Vagina (tissue), 2 donors: ENCODE results near the gene MYH9. TPM values are rescaled to one million over a fixed set of nuclear protein-coding genes. Genes with fewer than 3 reads are reported as not detected.

Source experiments
- DNase-seq, 2 donors: peaks; one replicate each; pipeline ENCODE4 v3.0.0-alpha.2; 2017; ENCODE audit errors: extremely low spot score in 2 of 2
- H3K27ac ChIP-seq: fragments of 200-600 bp; sonication (generic); one replicate; pipeline ENCODE4 v1.5.1; 2019
- H3K27me3 ChIP-seq: fragments of 200-600 bp; sonication (generic); one replicate; pipeline ENCODE4 v1.5.1; 2019
- H3K36me3 ChIP-seq, 2 donors: fragments of 200-600 bp; sonication (generic); one replicate each; pipeline ENCODE4 v1.5.1; 2017 to 2019
- H3K4me1 ChIP-seq: fragments of 200-600 bp; sonication (generic); one replicate; pipeline ENCODE4 v1.5.1; 2019
- H3K4me3 ChIP-seq, 2 donors: fragments of 200-600 bp; sonication (generic); 1 replicate in 1 of 2; 2 replicates in 1 of 2; pipeline ENCODE4 v1.5.1; 2016 to 2019
- H3K9me3 ChIP-seq: fragments of 200-600 bp; sonication (generic); one replicate; pipeline ENCODE4 v1.5.1; 2019
- CTCF ChIP-seq, 3 experiments: fragments of 450-650 bp in 2 of 3; fragments of 200-600 bp in 1 of 3; sonication (generic) in 1 of 3; IDR thresholded peaks; one replicate each; pipeline ENCODE4 v1.5.1; 2017 to 2019; ENCODE audit warnings: antibody characterized with exemption in 3 of 3, mild to moderate bottlenecking in 2 of 3, moderate library complexity in 2 of 3
- POLR2A ChIP-seq, 2 donors: fragments of 450-650 bp; IDR thresholded peaks; one replicate each; pipeline ENCODE4 v1.6.1; 2017; ENCODE audit warnings: antibody characterized with exemption in 2 of 2, mild to moderate bottlenecking in 2 of 2, moderate library complexity in 2 of 2
- POLR2AphosphoS5 ChIP-seq, 2 donors: sonication (generic); formaldehyde crosslinking; IDR thresholded peaks; one replicate each; pipeline ENCODE4 v1.9.0; 2017; ENCODE audit warnings: antibody characterized with exemption in 2 of 2, mild to moderate bottlenecking in 2 of 2, low read depth in 1 of 2; ENCODE audit not compliant: insufficient read depth in 1 of 2
- intact Hi-C: fragments of 100-400 bp; cut with DNase I; formaldehyde crosslinking; loops from one replicate; pipeline ENCODE4 v1.15.1; 2023
- total RNA-seq: library from RNA; depleted of rRNA; stranded (reverse); fragments of >200 nt; gene quantifications from one replicate; pipeline ENCODE4 v1.2.3, GENCODE V29; 2016

Gene MYH9
- total RNA-seq, 1 donor from 2014 or later: 333 TPM

GRCh38 chr22:36284171-36284571 lies 103.6 kb downstream of the MYH9 start:
- DNase-seq: no peak
- intact Hi-C loops: loop anchor here (10.0 kb wide), 1 partner anchor 89 kb away; no protein-coding TSS in a partner anchor
- TF ChIP-seq POLR2A (IDR thresholded peaks at IDR 0.05) (no peak), POLR2AphosphoS5 (IDR thresholded peaks at IDR 0.05; ENCODE audit: insufficient read depth in 1 of 2, low read depth in 1 of 2) (peak in 1 of 2 donors; percentile 11)
- no peaks in the 10 kb centered on the region for H3K9me3 ChIP-seq
- no peak overlapping the region for H3K4me3 ChIP-seq
- no peaks in the 10 kb centered on the region for H3K27me3 ChIP-seq
- no peaks in the 10 kb centered on the region for H3K4me1 ChIP-seq
- no peak overlapping the region for H3K27ac ChIP-seq
- H3K36me3 ChIP-seq: peaks cover 5 to 83% of the 10 kb centered on the region in 2 donors

GRCh38 chr22:36282328-36282831 lies 105.4 kb downstream of the MYH9 start:
- no peak overlapping the region for H3K4me3 ChIP-seq
- H3K27me3 ChIP-seq: no peaks in the 10 kb centered on the region
- H3K27ac ChIP-seq: no peak overlapping the region
- peaks cover 8% of the 10 kb centered on the region for H3K4me1 ChIP-seq
- H3K36me3 ChIP-seq: peaks cover 0 to 65% of the 10 kb centered on the region in 2 donors
- no peaks in the 10 kb centered on the region for H3K9me3 ChIP-seq
- no peak for DNase-seq
- intact Hi-C loops: loop anchor here (10.0 kb wide), 1 partner anchor 88 kb away; no protein-coding TSS in a partner anchor
- no peak for TF ChIP-seq POLR2A (IDR thresholded peaks at IDR 0.05)
- no peak for TF ChIP-seq POLR2AphosphoS5 (IDR thresholded peaks at IDR 0.05; ENCODE audit: insufficient read depth in 1 of 2, low read depth in 1 of 2)
- TF ChIP-seq CTCF (IDR thresholded peaks at IDR 0.05): no peak

DNA sequence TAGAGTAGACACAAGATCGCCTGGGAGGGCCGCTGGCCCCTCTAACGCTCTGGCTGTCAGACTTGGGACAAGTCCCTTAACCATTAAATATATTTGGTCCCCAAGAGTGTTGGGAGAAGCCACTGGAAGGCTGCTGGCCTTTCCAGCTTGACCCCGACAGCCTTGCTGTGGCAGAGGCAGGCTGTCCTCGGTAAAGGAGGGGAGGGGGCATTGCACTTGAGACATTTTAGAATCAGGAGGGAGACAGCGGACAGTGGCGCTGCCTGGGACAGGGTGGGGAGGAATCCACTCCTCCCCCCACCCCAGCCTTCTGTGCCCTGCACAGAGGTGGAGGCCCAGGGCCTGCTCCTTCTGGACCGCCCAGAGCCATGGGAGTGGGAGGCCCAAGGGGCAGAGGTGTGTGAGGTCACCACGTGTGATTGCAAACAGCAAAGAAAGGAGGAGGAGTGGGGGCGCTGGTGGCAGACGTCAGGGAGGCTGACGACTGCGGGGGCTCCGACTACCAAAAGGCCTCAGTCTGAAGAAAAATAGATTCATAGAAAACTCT lies 105.9 kb downstream of the MYH9 start:
- intact Hi-C loops: loop anchor here (10.0 kb wide), 1 partner anchor 87 kb away; no protein-coding TSS in a partner anchor
- Histone ChIP-seq H3K9me3 (no peaks in the 10 kb centered on the region), H3K27ac (no peak overlapping the region), H3K4me3 (no peak overlapping the region), H3K27me3 (no peaks in the 10 kb centered on the region), H3K36me3 (peaks cover 0 to 60% of the 10 kb centered on the region in 2 donors), H3K4me1 (peaks cover 8% of the 10 kb centered on the region)
- TF ChIP-seq CTCF (IDR thresholded peaks at IDR 0.05): no peak
- TF ChIP-seq POLR2AphosphoS5 (IDR thresholded peaks at IDR 0.05; ENCODE audit: insufficient read depth in 1 of 2, low read depth in 1 of 2): peak in 1 of 2 donors; percentile 39
- DNase-seq: no peak

GRCh38 chr22:36280379-36280778 lies 107.4 kb downstream of the MYH9 start:
- Histone ChIP-seq H3K4me1 (peaks cover 8% of the 10 kb centered on the region), H3K4me3 (no peak overlapping the region), H3K36me3 (peaks cover 0 to 45% of the 10 kb centered on the region in 2 donors), H3K9me3 (no peaks in the 10 kb centered on the region), H3K27ac (no peak overlapping the region), H3K27me3 (no peaks in the 10 kb centered on the region)
- DNase-seq: no peak
- TF ChIP-seq POLR2AphosphoS5 (IDR thresholded peaks at IDR 0.05; ENCODE audit: insufficient read depth in 1 of 2, low read depth in 1 of 2): no peak
- TF ChIP-seq POLR2A (IDR thresholded peaks at IDR 0.05): no peak
- no peak for TF ChIP-seq CTCF (IDR thresholded peaks at IDR 0.05)
- intact Hi-C loops: loop anchor here (10.0 kb wide), 1 partner anchor 86 kb away; no protein-coding TSS in a partner anchor

DNA sequence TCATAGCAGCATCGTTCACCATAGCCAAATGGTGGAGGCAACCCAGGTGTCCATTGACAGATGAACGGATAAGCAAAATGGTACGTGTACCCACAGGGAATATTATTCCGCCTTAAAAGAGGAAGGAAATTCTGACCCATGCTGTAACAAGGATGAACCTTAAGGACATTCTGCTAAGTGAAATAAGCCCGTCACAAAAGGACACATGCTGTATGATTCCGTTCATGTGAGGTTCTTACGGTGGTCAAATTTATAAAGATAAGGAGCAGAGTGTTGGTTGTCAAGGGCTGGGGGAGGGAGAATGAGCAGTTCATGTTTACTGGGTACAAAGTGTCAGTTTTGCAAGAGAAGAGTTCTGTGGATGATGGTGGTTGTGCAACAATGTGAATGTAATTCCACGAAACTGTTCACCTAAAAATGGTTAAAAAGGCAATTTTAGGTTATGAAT lies 108.5 kb downstream of the MYH9 start:
- Histone ChIP-seq H3K27me3 (no peaks in the 10 kb centered on the region), H3K9me3 (no peaks in the 10 kb centered on the region), H3K4me1 (peaks cover 8% of the 10 kb centered on the region), H3K27ac (no peak overlapping the region), H3K36me3 (peaks cover 0 to 33% of the 10 kb centered on the region in 2 donors), H3K4me3 (no peak overlapping the region)
- intact Hi-C loops: no loop called here
- no peak for DNase-seq
- TF ChIP-seq POLR2AphosphoS5 (IDR thresholded peaks at IDR 0.05; ENCODE audit: insufficient read depth in 1 of 2, low read depth in 1 of 2): no peak
- no peak for TF ChIP-seq CTCF (IDR thresholded peaks at IDR 0.05)
- no peak for TF ChIP-seq POLR2A (IDR thresholded peaks at IDR 0.05)
